Activated T-cell treated with anti-CD3 and anti-CD28 coated beads, Interleukin-2, amount 50 U/mL, for 48 hours (primary cell): Measurements from ENCODE around the gene TRPT1.

ENCODE experiments used
- DNase-seq, 2 experiments: peaks; one replicate each; pipeline ENCODE4 v3.0.0-alpha.2; 2020

Gene TRPT1

GRCh38 chr11:64225608-64226506 lies at the start of gene TRPT1, which contains the start of gene NUDT22:
TSS of gene TRPT1 (minus strand) at chr11:64226186. CDS start at chr11:64225860, 326 bp downstream.
TSS of gene NUDT22 (plus strand) at chr11:64226274. CDS start at chr11:64226653, 379 bp downstream.
- peak; percentile 98 for DNase-seq

- DNase-seq, result no peak
Observed at GRCh38 chr11:64275031-64275800, 49.2 kb upstream of the TRPT1 start.

GRCh38 chr11:64269540-64270220 lies 43.7 kb upstream of the TRPT1 start:
- peak; percentile 99 for DNase-seq

- DNase-seq, result peak; percentile 65 to 71
Observed at GRCh38 chr11:64268893-64269539, 43.0 kb upstream of the TRPT1 start.

GRCh38 chr11:64268025-64268892 lies 42.3 kb upstream of the TRPT1 start:
- no peak for DNase-seq

- DNase-seq, result no peak
Observed at GRCh38 chr11:64267207-64267945, 41.4 kb upstream of the TRPT1 start.

GRCh38 chr11:64266339-64266738 lies 40.4 kb upstream of the TRPT1 start:
- DNase-seq, result no peak

GRCh38 chr11:64265176-64266160 lies 39.5 kb upstream of the TRPT1 start:
- DNase-seq, result no peak

GRCh38 chr11:64264371-64264852 lies 38.4 kb upstream of the TRPT1 start:
- DNase-seq, result no peak

- no peak for DNase-seq
Observed at GRCh38 chr11:64263947-64264317, 37.9 kb upstream of the TRPT1 start.

- DNase-seq, result no peak
Observed at GRCh38 chr11:64263021-64263946, 37.3 kb upstream of the TRPT1 start.

GRCh38 chr11:64262271-64263002 lies 36.5 kb upstream of the TRPT1 start:
- no peak for DNase-seq

GRCh38 chr11:64261556-64262080 lies 35.6 kb upstream of the TRPT1 start:
- no peak for DNase-seq

- DNase-seq, result no peak
Observed at GRCh38 chr11:64260147-64260708, 34.2 kb upstream of the TRPT1 start.

GRCh38 chr11:64259533-64260067 lies 33.6 kb upstream of the TRPT1 start:
- no peak for DNase-seq

GRCh38 chr11:64258946-64259532 lies 33.1 kb upstream of the TRPT1 start:
- DNase-seq, result no peak
